Naive thymus-derived CD8-positive, alpha-beta T cell (primary cell): ENCODE measurements around the gene TUBB3. TPM values are rescaled to one million over a fixed set of nuclear protein-coding genes. Genes with fewer than 3 reads are reported as not detected.
A peak's percentile ranks its signal among the peaks of the same experiment; 100 is the strongest.
"Not testable (repeated sequence)": the region's sequence is repeated elsewhere in the genome, so short reads cannot be mapped to it uniquely, and the experiment has no call there.

Source experiments
- ATAC-seq, 2 donors: fragments of 150-1000 bp; cut with Tn5 transposase in 1 of 2; sonication (Bioruptor Pico), chemical (Tn5 transposase) in 1 of 2; 1 replicate in 1 of 2; 2 replicates in 1 of 2; pipeline ENCODE4 v1.10.0; 2021; ENCODE audit warnings: mild to moderate bottlenecking in 2 of 2, moderate library complexity in 2 of 2
- POLR2A ChIA-PET: fragments of 350-600 bp; sonication (Branson Sonifier 250); formaldehyde crosslinking; loops from one replicate; lab custom pipeline; 2021; ENCODE audit warnings: antibody characterized with exemption; lab: Charles Lee
- DNase-seq, 10 donors: peaks; one replicate each; pipeline versions ENCODE4 v3.0.0 to v3.0.0-alpha.2; 2020 to 2022
- H3K27ac Mint-ChIP-seq, 10 donors: one replicate each; pipeline ENCODE4 v1.8.0; 2020 to 2022; ENCODE audit warnings: mild to moderate bottlenecking in 10 of 10, mixed read lengths in 10 of 10, moderate library complexity in 4 of 10, inconsistent platforms in 1 of 10
- H3K27me3 Mint-ChIP-seq, 5 donors: one replicate each; pipeline ENCODE4 v1.8.0; 2021 to 2022; ENCODE audit warnings: mixed read lengths in 5 of 5
- H3K36me3 Mint-ChIP-seq, 3 donors: one replicate each; pipeline ENCODE4 v1.8.0; 2020 to 2022; ENCODE audit warnings: mixed read lengths in 3 of 3, mild to moderate bottlenecking in 2 of 3, inconsistent platforms in 1 of 3
- H3K4me1 Mint-ChIP-seq, 4 donors: one replicate each; pipeline ENCODE4 v1.8.0; 2021 to 2022; ENCODE audit warnings: mixed read lengths in 4 of 4
- H3K4me3 Mint-ChIP-seq, 10 donors: one replicate each; pipeline ENCODE4 v1.8.0; 2020 to 2022; ENCODE audit warnings: mild to moderate bottlenecking in 10 of 10, mixed read lengths in 10 of 10, moderate library complexity in 6 of 10, inconsistent platforms in 1 of 10
- H3K9me3 Mint-ChIP-seq, 9 donors: one replicate each; pipeline ENCODE4 v1.8.0; 2020 to 2022; ENCODE audit warnings: mixed read lengths in 9 of 9, mild to moderate bottlenecking in 3 of 9, inconsistent platforms in 1 of 9, moderate library complexity in 1 of 9
- polyA plus RNA-seq, 3 donors: library from polyadenylated mRNA; unstranded; fragments of 300-500 nt; fragmentation: Illumina TruSeq; gene quantifications; one replicate each; pipeline ENCODE4 v1.2.3, GENCODE V29; 2021
- total RNA-seq, 8 experiments: library from RNA in 2 of 8; stranded (reverse) in 2 of 8; gene quantifications; one replicate each; pipeline ENCODE4 v1.2.3 and lab custom pipeline; 2021 to 2026

Gene TUBB3
- total and polyA plus RNA-seq, 5 experiments from 2014 or later, result 0.31 TPM; not detected in 4

DNA sequence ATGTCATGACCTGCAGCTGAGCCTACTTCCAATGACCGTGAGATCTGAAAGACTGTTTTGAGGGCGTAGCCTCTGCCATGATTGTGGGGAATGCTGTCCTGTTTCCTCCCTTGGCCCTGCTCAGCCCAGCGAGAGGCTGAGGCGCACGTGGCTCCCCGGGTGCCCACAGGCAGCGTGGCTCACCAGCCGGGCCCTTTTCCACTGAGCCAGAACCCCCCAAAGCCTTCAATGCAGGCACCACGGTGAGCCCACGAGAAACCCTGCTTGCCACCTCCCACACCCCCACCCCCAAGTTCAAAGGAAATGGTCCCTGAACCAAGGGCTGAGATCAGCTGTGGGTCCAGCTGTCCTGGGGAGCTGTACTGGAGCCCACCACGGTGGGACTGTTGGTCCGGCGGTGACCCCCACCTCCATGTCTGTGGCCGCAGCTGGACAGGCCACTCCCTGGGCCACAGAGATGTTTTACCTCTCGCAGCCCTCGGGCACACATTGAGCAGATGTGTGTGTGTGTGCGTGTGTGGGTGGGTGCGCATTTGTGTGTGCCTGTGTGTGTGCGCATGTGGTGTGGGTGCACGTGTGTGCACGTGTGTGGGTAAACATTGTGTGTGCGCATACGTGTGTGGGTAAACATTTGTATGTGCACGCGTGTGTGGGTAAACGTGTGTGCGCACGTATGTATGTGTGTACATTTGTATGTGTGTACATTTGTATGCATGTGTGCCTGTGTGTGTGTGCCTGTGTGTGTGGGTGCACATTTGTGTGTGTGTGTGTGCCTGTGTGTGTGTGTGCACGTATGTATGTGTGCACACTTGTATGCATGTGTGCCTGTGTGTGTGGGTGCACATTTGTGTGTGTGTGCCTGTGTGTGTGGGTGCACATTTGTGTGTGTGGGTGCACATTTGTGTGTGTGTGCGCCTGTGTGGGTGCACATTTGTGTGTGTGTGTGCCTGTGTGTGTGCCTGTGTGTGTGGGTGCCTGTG, 9.4 kb upstream of the TUBB3 start:
- ATAC-seq (no peak), DNase-seq (no peak)
- Mint-ChIP-seq H3K36me3 (peaks cover 0 to 20% (median 0%) of the 10 kb centered on the region in 3 donors), H3K4me1 (peaks cover 12 to 41% (median 21%) of the 10 kb centered on the region in 4 donors), H3K4me3 (no peak overlapping the region), H3K27me3 (peaks cover 0 to 2% (median 0%) of the 10 kb centered on the region in 5 donors), H3K9me3 (no peaks in the 10 kb centered on the region), H3K27ac (peak overlapping the region in 4 of 10 donors; percentile 4 to 25 (median 16))
- POLR2A ChIA-PET, result interaction anchor here (0.6 kb wide), 1 partner anchor 800 kb away, joined by 3 read pairs; no protein-coding TSS in a partner anchor

DNA sequence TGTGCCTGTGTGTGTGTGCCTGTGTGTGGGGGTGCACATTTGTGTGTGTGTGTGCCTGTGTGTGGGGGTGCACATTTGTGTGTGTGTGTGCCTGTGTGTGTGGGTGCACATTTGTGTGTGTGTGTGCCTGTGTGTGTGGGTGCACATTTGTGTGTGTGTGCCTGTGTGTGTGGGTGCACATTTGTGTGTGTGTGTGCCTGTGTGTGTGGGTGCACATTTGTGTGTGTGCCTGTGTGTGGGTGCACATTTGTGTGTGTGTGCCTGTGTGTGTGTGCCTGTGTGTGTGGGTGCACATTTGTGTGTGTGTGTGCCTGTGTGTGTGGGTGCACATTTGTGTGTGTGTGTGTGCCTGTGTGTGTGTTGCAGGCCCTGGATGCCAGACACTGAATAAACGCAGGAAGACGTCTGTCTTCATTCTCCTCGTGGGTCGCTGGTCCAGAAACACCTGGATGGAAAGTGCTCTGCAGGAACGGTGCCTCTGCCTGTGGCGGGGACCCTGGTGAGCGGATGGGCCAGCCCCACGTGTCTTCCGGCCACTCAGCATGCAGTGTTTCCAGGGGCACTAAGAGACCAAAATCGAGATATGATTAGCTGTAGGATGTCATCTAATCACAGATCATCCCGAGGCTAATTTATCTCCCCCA, 8.4 kb upstream of the TUBB3 start:
- not testable (repeated sequence) for DNase-seq, H3K9me3 Mint-ChIP-seq, ATAC-seq, H3K27me3 Mint-ChIP-seq, H3K4me3 Mint-ChIP-seq
- H3K36me3 Mint-ChIP-seq, result peaks cover 0 to 13% (median 0%) of the 10 kb centered on the region in 3 donors
- H3K27ac Mint-ChIP-seq, result peak overlapping the region in 1 of 10 donors; percentile 59
- POLR2A ChIA-PET, result interaction anchor here (1.1 kb wide), 1 partner anchor 8 kb away, joined by 3 read pairs; no protein-coding TSS in a partner anchor
- peaks cover 14 to 48% (median 27%) of the 10 kb centered on the region in 4 donors for H3K4me1 Mint-ChIP-seq

DNA sequence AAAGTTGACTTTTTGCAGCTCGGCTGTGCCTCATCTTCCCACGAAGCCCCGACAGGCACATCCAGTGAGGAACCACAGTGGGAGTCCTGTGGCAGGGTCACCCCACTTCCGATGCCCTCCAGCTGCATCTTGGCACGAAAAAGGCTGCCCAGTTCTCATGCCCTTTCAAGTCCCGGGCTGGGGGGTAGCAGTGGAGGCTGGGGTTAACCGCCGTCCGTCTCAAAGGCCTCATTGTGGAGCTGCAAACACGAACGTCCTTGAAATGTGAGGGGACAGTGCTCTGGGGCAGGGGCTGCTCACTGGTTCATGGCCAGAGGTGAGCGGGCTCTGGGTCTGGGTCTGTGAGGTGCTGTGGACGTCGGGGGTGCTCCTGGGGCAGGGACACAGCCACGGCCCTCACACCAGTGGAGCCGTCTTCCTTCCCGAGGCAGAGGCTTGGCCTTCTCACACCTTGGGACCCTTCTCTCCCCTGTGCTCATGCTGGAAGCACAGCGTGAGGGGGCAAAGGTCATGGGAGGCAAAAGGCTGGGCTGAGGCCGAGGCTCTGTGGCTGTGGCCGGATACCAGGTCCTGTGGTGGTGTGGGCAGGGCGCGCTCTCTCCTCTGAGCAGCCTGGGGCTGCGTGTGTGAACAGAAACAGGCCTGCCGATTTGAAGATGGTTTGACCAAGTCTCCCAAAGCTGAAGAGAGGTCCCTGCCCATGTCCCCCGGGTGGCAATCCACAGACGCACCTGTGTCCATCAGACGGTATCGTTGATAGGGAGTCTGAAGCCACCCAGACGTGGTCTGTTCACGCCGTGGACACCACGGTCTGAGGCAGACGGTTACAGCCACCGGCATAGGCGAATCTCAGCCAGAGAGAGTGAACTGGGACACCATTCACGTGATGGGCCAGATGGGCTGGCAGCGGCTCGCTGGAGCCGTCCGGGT, 7.6 kb upstream of the TUBB3 start:
- Mint-ChIP-seq H3K27me3 (peaks cover 3 to 10% (median 7%) of the 10 kb centered on the region in 5 donors), H3K36me3 (peaks cover 0 to 9% (median 0%) of the 10 kb centered on the region in 3 donors), H3K27ac (no peak overlapping the region), H3K4me1 (peaks cover 19 to 48% (median 30%) of the 10 kb centered on the region in 4 donors), H3K4me3 (peak overlapping the region in 2 of 10 donors; percentile 30 to 45), H3K9me3 (no peaks in the 10 kb centered on the region)
- POLR2A ChIA-PET, result interaction anchor here (0.6 to 1.1 kb wide), 3 partner anchors 9 to 376 kb away, joined by 3 to 6 read pairs (median 4); no protein-coding TSS in a partner anchor
- no peak for DNase-seq
- ATAC-seq, result no peak

DNA sequence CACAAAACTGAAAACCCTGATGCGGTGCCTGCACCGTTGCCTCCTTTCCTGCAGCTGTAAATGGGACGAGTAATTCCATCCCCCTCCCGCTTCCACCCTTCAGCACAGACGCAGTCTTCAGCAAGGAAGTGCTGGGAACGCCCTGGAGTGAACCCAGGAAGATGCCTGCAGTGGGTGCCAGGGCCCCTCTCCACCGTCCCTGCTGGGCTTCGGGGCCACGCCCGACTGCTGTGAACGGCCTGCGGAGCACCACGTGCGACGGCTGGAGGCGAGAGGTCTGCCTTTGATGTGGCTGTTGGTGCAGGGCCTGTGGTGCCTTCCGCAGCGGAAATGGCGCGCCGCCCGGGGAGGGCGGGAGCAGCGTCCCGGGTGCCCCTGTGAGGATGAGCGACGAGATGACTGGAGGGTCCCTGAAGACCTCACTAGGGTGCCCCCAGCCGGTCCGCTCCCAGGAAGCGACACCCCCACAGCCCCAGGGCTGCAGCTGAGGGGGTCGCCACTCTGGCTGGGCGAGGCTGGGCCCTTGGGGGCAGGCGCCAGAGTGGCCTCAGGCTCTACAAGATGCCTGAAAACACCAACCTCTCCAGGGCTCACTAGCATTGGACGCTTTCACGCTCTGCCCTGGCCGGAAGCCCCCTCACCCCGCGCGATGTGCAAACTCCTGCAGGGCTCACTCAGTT, 5.2 kb upstream of the TUBB3 start:
- peaks cover 4 to 28% (median 10%) of the 10 kb centered on the region in 5 donors for H3K27me3 Mint-ChIP-seq
- POLR2A ChIA-PET, result interaction anchor here (0.6 to 1.6 kb wide), 6 partner anchors 9 to 195 kb away, joined by 3 to 5 read pairs (median 3); no protein-coding TSS in a partner anchor
- H3K9me3 Mint-ChIP-seq, result no peaks in the 10 kb centered on the region
- H3K4me1 Mint-ChIP-seq, result peaks cover 24 to 65% (median 46%) of the 10 kb centered on the region in 4 donors
- ATAC-seq, result peak; percentile 75 to 80
- no peaks in the 10 kb centered on the region for H3K36me3 Mint-ChIP-seq
- peak; percentile 49 to 88 (median 70) for DNase-seq
- H3K27ac Mint-ChIP-seq, result peak overlapping the region in 4 of 10 donors; percentile 8 to 86 (median 40)
- H3K4me3 Mint-ChIP-seq, result peak overlapping the region; percentile 63 to 88 (median 75)

DNA sequence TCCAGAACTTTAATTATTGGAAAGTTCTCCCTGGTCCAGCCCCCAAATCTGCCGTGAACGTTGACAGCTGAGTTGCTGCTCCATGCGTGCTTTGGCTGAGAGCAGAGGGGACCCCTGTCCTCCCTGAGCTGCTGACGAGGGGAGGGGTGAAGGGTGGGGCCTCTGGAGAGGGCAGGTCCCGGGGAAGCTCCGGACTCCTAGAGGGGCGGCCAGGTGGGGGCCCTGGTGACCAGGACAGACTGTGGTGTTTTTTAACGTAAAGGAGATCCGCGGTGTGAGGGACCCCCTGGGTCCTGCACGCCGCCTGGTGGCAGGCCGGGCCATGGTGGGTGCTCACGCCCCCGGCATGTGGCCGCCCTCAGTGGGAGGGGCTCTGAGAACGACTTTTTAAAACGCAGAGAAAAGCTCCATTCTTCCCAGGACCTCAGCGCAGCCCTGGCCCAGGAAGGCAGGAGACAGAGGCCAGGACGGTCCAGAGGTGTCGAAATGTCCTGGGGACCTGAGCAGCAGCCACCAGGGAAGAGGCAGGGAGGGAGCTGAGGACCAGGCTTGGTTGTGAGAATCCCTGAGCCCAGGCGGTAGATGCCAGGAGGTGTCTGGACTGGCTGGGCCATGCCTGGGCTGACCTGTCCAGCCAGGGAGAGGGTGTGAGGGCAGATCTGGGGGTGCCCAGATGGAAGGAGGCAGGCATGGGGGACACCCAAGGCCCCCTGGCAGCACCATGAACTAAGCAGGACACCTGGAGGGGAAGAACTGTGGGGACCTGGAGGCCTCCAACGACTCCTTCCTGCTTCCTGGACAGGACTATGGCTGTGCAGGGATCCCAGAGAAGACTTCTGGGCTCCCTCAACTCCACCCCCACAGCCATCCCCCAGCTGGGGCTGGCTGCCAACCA, 4.4 kb upstream of the TUBB3 start, which contains the start of gene MC1R:
Gene MC1R (plus strand): TSS at position 410 of the 895 bp plus-strand sequence. CDS start 397 bp downstream, at position 807.
- peak within 1 kb of the TSS; percentile 63 to 88 (median 75) for H3K4me3 Mint-ChIP-seq
- peaks cover 4 to 28% (median 10%) of the 10 kb centered on the region in 5 donors for H3K27me3 Mint-ChIP-seq
- H3K4me1 Mint-ChIP-seq, result peaks cover 24 to 61% (median 46%) of the 10 kb centered on the region in 4 donors
- POLR2A ChIA-PET, result interaction anchor here (0.5 to 1.6 kb wide), 5 partner anchors 32 to 196 kb away, joined by 3 to 5 read pairs (median 3); no protein-coding TSS in a partner anchor
- no peaks in the 10 kb centered on the region for H3K9me3 Mint-ChIP-seq
- peak within 1 kb of the TSS in 4 of 10 donors; percentile 8 to 86 (median 56) for H3K27ac Mint-ChIP-seq
- H3K36me3 Mint-ChIP-seq, result no peaks in the 10 kb centered on the region
- ATAC-seq, result peak; percentile 52 to 55
- DNase-seq, result peak in 7 of 10 donors; percentile 21 to 57 (median 37)

DNA sequence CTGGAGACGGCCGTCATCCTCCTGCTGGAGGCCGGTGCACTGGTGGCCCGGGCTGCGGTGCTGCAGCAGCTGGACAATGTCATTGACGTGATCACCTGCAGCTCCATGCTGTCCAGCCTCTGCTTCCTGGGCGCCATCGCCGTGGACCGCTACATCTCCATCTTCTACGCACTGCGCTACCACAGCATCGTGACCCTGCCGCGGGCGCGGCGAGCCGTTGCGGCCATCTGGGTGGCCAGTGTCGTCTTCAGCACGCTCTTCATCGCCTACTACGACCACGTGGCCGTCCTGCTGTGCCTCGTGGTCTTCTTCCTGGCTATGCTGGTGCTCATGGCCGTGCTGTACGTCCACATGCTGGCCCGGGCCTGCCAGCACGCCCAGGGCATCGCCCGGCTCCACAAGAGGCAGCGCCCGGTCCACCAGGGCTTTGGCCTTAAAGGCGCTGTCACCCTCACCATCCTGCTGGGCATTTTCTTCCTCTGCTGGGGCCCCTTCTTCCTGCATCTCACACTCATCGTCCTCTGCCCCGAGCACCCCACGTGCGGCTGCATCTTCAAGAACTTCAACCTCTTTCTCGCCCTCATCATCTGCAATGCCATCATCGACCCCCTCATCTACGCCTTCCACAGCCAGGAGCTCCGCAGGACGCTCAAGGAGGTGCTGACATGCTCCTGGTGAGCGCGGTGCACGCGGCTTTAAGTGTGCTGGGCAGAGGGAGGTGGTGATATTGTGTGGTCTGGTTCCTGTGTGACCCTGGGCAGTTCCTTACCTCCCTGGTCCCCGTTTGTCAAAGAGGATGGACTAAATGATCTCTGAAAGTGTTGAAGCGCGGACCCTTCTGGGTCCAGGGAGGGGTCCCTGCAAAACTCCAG, 3.4 kb upstream of the TUBB3 start:
- Mint-ChIP-seq H3K4me3 (peak overlapping the region in 9 of 10 donors; percentile 24 to 84 (median 55)), H3K27ac (peak overlapping the region in 5 of 10 donors; percentile 2 to 68 (median 46)), H3K36me3 (no peaks in the 10 kb centered on the region), H3K4me1 (peaks cover 18 to 58% (median 44%) of the 10 kb centered on the region in 4 donors), H3K27me3 (peaks cover 4 to 34% (median 17%) of the 10 kb centered on the region in 5 donors), H3K9me3 (no peaks in the 10 kb centered on the region)
- POLR2A ChIA-PET, result no interaction called here
- no peak for DNase-seq
- no peak for ATAC-seq

DNA sequence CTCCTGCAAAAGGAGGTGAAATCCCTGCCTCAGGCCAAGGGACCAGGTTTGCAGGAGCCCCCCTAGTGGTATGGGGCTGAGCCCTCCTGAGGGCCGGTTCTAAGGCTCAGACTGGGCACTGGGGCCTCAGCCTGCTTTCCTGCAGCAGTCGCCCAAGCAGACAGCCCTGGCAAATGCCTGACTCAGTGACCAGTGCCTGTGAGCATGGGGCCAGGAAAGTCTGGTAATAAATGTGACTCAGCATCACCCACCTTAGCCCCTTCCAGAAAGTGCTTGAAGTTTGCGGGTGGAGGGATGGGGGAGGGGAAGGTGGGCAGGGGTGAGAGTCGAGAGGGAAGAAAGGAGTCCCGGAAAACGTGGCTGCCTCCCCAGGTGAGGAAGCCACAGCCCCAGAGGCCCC, 2.4 kb upstream of the TUBB3 start:
- Mint-ChIP-seq H3K27ac (no peak overlapping the region), H3K4me1 (peaks cover 18 to 56% (median 47%) of the 10 kb centered on the region in 4 donors), H3K9me3 (no peaks in the 10 kb centered on the region), H3K27me3 (peaks cover 4 to 40% (median 19%) of the 10 kb centered on the region in 5 donors), H3K4me3 (peak overlapping the region in 3 of 10 donors; percentile 18 to 29 (median 24)), H3K36me3 (no peaks in the 10 kb centered on the region)
- POLR2A ChIA-PET, result no interaction called here
- no peak for DNase-seq
- ATAC-seq, result no peak

DNA sequence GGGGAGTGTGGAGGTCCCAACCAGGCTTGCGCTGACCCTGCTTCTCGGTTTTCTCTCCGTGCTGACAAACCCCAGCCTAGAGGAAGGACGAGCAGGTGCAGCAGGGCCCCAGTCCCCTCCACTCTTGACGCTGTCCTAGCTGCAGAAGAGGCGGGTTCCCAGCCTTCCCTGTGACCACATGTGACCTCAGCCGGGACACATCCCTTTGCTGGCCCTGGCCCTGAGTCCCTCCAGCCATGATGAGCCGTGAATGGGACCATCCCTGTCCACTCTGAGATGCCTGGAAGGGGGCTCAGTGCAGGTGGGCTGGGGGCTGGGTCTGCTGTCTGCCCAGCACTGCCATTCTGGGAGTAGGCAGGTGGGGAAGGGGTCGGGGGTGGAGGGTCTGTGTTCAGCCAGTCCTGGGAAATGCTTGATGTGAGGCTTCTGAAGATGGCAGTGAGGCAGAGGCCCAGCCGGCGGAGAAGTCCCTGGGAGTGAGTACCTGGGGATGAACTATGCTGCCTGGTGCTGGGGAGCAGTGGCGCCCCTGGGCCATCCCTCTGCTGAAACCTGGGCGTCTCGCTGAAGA, 1.9 kb upstream of the TUBB3 start:
- H3K4me1 Mint-ChIP-seq, result peaks cover 18 to 55% (median 46%) of the 10 kb centered on the region in 4 donors

DNA sequence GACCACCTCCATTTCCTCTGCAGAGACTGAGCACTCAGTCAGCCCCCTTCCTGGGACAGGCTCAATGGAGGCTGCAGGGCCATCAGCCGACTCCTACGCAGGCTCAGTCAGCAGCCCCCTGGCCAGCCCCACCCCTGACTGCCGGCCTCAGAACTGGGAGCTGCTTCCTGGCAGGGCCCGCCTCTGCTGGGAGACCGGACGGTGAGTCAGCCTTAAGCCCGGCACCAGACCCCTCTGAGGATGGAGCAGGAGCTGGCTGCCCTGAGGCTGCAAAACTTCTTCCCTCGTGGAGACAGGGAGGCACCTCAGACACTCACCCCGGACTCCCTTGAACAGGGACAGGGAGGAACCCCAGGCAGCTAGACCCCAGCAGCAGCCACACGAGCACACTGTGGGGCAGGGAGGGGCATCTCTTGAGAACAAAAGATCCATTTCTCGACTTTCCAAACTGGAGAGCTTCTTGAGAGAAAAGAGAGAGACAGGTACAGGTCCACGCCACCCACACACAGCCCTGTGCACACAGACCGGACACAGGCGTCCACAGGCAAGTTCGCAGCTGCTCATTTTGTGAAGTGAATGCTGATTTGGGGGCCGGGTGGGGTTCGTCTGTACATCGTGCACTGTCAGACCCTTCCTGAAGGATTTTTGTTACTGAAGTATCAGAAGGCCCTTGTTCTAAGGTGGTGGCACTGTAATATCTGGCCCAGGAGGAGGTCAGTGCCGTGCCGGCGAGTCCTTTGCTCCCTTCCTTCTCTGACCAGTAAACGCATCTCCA, 1.3 kb upstream of the TUBB3 start:
- Mint-ChIP-seq H3K4me1 (peaks cover 18 to 58% (median 46%) of the 10 kb centered on the region in 4 donors), H3K9me3 (no peaks in the 10 kb centered on the region), H3K27me3 (peaks cover 4 to 44% (median 19%) of the 10 kb centered on the region in 5 donors), H3K4me3 (peak overlapping the region; percentile 2 to 67 (median 50)), H3K36me3 (no peaks in the 10 kb centered on the region), H3K27ac (no peak overlapping the region)
- POLR2A ChIA-PET, result no interaction called here
- no peak for DNase-seq
- no peak for ATAC-seq

More for the DNA sequence above, 1.9 kb upstream of the TUBB3 start:
- Mint-ChIP-seq H3K36me3 (no peaks in the 10 kb centered on the region), H3K4me3 (peak overlapping the region in 3 of 10 donors; percentile 29 to 49 (median 38)), H3K27ac (no peak overlapping the region), H3K27me3 (peaks cover 4 to 40% (median 19%) of the 10 kb centered on the region in 5 donors), H3K9me3 (no peaks in the 10 kb centered on the region)
- DNase-seq, result no peak
- POLR2A ChIA-PET, result no interaction called here
- ATAC-seq, result no peak
